ENCODE results near the gene FSTL4.
"Not testable (repeated sequence)": the region's sequence is repeated elsewhere in the genome, so short reads cannot be mapped to it uniquely, and the experiment has no call there.

Gene FSTL4

GRCh38 chr5:133459474-133460160 lies 152.7 kb downstream of the FSTL4 start:
- no peak for DNase-seq (ENCODE audit: low read depth in 1 of 2, low spot score in 1 of 2)

DNA sequence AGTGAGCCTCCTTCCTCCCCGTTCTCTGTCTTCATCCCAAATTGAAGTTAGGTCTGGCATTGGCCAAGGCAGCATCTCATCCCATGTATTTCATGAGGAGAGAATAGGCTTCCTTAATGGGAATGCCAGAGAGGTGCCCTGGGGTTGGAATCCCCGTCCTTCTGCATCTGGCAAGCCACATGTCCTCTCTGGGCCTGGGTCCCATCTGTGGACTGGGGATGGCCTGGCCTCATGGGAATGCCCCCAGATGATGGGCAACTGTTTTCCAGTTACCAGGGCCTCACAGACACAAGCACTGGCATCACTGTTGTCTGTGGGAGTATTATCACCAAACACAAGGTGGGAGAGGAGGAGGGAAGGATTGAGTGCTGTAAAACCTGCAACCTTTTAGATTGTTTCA lies 153.9 kb downstream of the FSTL4 start:
- no peak for DNase-seq (ENCODE audit: low read depth in 1 of 2, low spot score in 1 of 2)

GRCh38 chr5:133457439-133458355 lies 154.6 kb downstream of the FSTL4 start:
- DNase-seq (ENCODE audit: low read depth in 1 of 2, low spot score in 1 of 2): no peak

GRCh38 chr5:133456933-133457402 lies 155.4 kb downstream of the FSTL4 start:
- DNase-seq (ENCODE audit: low read depth in 1 of 2, low spot score in 1 of 2): no peak

GRCh38 chr5:133455676-133456075 lies 156.7 kb downstream of the FSTL4 start:
- DNase-seq (ENCODE audit: low read depth in 1 of 2, low spot score in 1 of 2): no peak

DNA sequence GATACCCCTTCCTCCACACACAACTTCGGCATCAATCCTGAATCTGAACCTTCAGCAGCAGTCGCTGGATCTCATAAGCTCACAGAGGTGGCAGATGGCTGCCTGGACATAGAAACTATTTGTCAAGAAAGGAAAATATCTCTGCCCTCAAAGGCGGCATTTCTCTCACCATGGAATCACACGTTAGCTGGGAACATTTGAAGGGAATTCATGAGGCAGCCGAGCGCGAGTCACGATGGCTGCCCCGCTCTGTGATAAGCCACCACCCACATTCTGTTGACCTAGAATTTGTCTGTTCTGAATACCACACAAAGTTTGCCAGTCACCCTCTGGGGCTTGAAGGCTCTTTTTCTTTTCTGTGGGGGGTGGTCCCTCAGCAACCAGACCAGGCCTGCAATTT lies 157.9 kb downstream of the FSTL4 start:
- no peak for DNase-seq (ENCODE audit: low read depth in 1 of 2, low spot score in 1 of 2)

DNA sequence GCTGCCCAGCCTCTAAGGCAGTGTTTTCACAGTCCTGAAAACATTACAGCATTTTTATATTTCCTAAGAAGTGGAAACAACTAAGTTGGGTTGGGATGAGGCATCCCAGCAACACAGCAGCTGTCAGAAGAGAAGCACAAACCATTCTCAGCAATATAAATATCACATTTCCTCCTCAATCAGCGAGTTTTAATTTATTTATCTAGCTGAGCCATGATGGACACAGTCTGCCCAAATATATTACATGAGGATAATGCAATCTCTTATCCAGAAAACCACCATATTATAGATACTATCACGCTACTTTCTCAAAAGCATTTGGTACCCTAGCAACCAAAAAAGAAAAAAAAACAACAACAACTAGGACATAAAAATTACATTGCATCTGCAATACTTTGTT lies 158.5 kb downstream of the FSTL4 start:
- DNase-seq (ENCODE audit: low read depth in 1 of 2, low spot score in 1 of 2): no peak

GRCh38 chr5:133453084-133453780 lies 159.1 kb downstream of the FSTL4 start:
- DNase-seq (ENCODE audit: low read depth in 1 of 2, low spot score in 1 of 2): no peak

GRCh38 chr5:133451926-133452325 lies 160.4 kb downstream of the FSTL4 start:
- DNase-seq (ENCODE audit: low read depth in 1 of 2, low spot score in 1 of 2): no peak

DNA sequence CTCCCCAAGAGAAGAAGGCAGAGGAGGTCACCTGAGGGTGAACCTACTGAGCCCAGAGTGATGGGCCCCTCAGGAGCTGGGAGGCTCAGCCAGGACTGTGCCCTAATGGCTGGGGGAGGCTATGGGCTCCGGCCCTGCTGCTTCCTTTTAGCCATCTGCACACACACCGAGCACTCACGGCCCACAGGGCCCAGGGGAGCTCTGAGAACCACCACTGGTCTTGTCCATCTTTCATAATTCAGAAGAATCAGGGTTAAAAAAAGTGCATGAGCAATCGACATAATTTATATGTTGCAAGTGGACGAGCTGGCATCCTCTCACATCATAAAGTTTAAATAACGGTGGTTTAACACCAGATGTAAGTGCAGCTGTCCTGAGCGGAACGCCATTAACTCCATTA lies 162.1 kb downstream of the FSTL4 start:
- no peak for DNase-seq (ENCODE audit: low read depth in 1 of 2, low spot score in 1 of 2)

GRCh38 chr5:133449181-133449580 lies 163.2 kb downstream of the FSTL4 start:
- no peak for DNase-seq (ENCODE audit: low read depth in 1 of 2, low spot score in 1 of 2)

GRCh38 chr5:133446440-133446839 lies 165.9 kb downstream of the FSTL4 start:
- DNase-seq (ENCODE audit: low read depth in 1 of 2, low spot score in 1 of 2): no peak

GRCh38 chr5:133445744-133446143 lies 166.6 kb downstream of the FSTL4 start:
- no peak for DNase-seq (ENCODE audit: low read depth in 1 of 2, low spot score in 1 of 2)

DNA sequence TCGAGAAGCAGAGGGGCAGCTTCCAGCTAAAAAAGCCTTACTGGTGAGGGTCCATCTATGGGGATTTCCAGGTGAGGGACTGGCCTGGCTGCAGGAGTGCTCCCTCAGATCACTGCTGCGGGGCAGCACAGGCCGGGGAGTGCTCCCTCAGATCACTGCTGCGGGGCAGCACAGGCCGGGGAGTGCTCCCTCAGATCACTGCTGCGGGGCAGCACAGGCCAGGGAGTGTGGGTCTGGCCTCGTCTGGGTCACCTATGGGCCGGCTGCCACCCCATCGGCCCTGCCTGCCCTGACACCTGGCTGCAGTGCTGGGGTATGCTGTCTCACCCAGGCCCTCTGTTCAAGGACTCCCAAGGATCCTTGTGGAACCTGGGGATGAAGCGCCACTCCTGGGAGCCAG lies 167.1 kb downstream of the FSTL4 start:
- DNase-seq (ENCODE audit: low read depth in 1 of 2, low spot score in 1 of 2): not testable (repeated sequence)

GRCh38 chr5:133444711-133445110 lies 167.6 kb downstream of the FSTL4 start:
- no peak for DNase-seq (ENCODE audit: low read depth in 1 of 2, low spot score in 1 of 2)

- no peak for DNase-seq (ENCODE audit: low read depth in 1 of 2, low spot score in 1 of 2)
Observed at GRCh38 chr5:133441166-133441815, 171.1 kb downstream of the FSTL4 start.

DNA sequence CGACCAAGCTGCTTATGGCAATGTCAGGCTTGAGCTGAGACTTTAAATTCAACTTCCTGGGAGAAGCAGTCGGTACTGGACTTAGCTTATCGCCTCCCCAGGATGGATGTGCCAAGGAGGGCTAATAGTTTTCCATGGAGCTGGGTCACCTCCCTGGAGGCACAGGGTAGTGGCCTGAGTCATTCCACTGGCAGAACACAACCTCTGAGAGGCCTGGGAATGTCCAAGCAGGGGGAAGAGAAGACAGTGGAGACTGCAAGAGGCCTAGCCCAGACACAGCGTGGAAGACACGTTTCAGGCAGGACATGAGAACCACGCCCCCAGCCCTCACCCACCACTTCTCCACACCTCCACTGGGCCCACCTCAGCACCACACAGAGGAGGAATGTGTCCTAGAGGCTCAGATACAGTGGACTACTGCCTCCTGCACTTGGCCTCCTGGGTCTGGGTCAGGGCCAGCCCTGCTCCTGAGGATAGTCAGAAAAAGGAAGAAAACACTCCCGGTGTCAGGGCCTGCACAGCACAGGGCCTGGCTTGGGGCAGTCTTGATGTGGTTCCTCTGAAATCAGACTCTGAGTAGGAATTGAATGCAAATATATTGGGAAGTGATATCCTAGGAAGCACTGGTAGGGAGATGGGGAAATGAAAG lies 171.8 kb downstream of the FSTL4 start:
- DNase-seq (ENCODE audit: low read depth in 1 of 2, low spot score in 1 of 2): no peak

DNA sequence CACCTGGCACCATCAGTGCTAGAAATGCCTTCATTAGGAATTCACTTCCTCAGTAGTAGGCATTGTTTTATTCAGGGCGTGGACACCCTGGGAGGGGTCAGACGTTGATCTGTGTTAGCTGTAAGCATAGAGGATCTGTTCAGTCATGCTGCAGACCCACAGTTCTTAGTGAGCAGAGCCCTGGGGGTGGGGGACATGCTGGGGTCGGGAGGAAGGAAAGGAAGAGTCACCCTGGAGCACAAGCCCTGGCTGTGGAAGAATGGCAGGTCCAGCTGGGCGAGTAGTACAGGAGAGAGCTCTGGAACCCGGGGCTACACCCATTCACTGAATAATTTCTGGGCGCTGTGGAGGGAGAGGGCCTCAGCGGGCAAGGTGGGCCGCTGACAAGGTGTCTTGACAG lies 172.5 kb downstream of the FSTL4 start:
- no peak for DNase-seq (ENCODE audit: low read depth in 1 of 2, low spot score in 1 of 2)

DNA sequence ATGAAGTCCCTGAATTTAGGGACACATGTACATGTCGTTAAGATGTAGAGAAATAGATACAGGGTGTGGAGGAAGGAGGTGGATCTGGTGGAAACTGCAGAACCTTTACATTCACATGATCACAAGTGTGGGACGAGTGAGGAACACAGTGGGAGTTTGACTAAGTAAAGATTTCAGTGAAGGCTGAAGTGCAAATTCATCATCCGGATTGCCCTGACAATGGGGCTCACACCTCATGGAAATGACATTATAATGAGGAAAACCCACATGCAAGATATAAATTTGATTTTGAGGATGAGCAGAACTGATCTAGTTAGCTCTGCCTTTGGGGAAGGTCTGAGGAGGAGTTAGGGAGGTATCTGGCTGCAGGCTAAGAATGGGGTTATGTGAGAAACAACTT lies 173.9 kb downstream of the FSTL4 start:
- no peak for DNase-seq (ENCODE audit: low read depth in 1 of 2, low spot score in 1 of 2)

DNA sequence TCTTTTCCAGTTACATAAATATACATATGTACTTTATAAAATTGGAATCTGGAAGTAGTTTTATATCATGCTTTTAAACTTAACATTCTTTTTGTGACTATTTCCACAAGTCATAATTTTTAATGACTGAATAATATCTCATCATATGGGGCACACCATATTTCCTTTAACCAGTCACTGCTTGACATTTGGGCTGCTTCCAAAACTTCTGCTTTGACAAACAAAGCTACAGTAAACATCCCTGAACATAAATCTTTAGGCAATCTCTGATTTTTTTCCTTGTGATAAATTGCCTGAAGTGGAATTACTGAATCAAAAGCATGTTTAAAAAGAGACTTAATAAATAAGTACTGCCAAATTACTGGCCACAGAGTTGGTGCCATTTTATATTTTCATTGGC lies 178.0 kb downstream of the FSTL4 start:
- no peak for DNase-seq (ENCODE audit: low read depth in 1 of 2, low spot score in 1 of 2)

GRCh38 chr5:133433641-133434040 lies 178.7 kb downstream of the FSTL4 start:
- no peak for DNase-seq (ENCODE audit: low read depth in 1 of 2, low spot score in 1 of 2)

Data from activated T-helper 1 cell treated with anti-CD3 and anti-CD28 coated beads, Interleukin-2, amount 50 U/mL, for 16 hours (primary cell).